Fibroblast of peridontal ligament (primary cell): ENCODE measurements around the gene ATP9B.
A peak's percentile ranks its signal among the peaks of the same experiment; 100 is the strongest.

ENCODE experiments used
- DNase-seq: peaks from one replicate; pipeline ENCODE4 v3.0.0-alpha.2; 2010; ENCODE audit errors: extremely low read depth

ATP9B gene

GRCh38 chr18:79396431-79397246 is 327.4 kb downstream of the ATP9B start:
- DNase-seq, result peak; percentile 16

GRCh38 chr18:79397247-79397829 is 328.1 kb downstream of the ATP9B start:
- no peak for DNase-seq

DNA sequence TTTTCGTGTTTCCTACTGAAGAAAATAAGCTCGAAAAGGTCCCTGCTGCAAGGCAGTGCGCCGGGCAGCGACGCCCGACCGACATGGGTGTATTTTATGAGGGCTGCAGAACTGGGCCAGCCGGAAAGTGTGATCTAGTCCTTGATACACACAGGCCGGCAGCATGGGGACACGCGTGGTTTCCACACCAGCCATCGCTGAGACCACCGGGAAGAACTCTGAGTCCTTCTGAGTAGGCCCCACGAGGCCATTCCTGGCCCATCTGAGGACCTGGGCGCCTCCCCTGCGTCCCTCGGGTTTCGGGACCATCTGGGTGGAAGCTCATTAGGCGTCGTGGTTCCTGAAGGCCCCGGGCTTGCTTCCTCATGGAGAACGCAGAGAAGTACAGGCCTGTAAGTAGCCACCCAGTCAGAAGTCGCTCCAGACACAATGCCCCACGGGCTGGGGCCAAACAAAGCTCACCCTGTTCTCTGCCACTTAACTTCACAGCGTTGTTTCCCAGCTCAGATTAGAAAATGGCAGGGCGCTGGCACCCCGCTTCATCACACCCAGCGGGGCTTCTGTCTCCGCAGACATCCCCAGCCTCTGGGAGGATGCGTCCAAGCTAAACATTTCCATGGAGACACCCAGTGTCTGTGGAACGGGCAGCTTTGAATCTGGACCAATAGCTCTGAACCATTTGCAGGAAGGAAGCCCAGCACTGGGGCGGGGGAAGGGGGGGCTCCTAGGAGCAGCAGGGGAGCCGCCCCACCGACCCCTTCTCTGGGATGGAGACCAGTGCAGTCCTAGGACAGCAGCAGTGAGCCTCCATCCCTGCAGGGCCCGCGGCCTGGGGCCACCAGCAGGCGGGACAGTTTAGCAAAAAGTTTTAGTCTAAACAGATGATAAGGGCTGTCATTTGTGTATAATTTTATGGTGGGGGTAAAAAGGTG is 328.9 kb downstream of the ATP9B start:
- DNase-seq, result no peak

DNA sequence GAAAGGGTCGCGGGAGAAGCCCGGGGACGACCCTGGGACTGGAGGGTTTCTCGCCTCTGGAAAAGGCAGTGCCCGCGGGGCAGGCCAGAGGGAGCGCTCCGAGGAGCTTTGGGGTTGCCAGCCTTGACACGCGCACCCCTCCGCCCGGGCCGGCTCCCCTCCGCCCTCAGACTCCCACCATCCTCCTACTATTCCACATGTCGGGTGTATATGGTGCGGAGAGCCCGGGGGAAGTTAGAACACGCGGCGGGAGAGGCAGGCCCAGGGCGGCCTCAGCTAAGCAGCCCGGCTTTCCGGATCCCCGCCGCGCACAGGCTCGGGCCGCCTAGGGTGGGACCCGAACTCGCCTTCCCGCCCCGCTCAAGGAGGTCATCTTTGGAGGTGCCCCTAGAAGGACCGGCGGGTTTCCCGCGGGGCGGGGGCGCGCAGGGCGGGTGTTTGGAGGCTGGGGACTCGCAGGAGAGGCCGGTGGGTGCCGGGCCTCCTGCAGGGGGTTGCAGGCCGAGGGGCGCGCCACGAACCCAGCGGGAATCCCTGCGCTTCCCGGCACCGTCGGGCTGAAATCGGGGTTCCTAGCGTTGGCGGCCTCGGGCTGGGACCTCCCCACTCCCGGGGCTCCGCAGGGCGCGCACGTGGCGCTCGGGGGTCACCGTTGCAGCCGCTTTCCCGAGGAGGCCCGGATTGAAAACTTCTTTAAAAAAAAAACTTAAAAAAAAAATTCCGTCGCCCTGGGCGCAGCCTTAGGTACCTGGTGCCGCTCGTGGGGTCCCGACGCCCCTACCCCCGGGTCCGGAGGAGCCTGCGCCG is 330.3 kb downstream of the ATP9B start:
- DNase-seq, result no peak

GRCh38 chr18:79400091-79400590 is 330.9 kb downstream of the ATP9B start:
- no peak for DNase-seq

DNA sequence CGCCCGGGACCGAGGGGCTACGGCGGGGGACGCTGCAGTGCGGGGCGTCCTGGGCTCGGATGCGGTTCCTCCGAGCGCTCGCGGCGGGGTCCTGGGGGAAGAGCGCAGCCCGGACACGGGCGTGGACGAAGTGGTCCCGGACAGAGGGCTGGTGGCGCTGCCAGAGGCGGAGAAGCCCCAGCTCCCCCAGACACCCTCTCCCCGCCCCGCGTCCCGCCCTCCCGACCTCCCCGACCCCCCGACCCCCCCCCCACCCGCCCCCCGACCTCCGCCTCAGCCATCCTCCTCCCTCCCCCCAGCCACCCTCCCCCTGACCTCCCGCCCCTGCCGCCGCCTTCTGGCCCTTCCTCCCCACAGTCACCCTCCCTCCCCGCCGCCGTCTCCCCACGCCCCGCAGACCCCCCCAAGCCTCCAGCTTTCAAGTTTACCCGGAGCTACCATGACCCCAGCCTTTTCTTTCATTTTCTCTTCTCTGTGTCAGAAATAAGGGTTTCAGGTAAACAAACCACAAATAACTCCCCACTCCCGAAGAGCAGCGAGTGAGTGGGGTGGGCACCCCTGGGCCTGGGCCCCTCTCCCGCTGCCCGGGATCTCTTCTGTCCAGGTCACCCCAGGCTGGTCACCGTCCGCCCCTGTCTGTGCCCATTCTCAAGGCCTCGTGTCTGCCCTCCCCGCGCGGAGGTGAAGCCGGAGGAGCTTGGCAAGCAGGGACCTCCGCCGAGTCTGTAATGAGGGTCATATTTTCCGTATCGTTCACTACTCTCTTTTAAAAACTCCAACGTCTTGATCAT is 331.6 kb downstream of the ATP9B start:
- no peak for DNase-seq

- no peak for DNase-seq
Observed at GRCh38 chr18:79401494-79402208, 332.5 kb downstream of the ATP9B start.

GRCh38 chr18:79402209-79402576 is 333.0 kb downstream of the ATP9B start:
- DNase-seq, result no peak

GRCh38 chr18:79402977-79403722 is 334.0 kb downstream of the ATP9B start:
- peak; percentile 29 for DNase-seq

DNA sequence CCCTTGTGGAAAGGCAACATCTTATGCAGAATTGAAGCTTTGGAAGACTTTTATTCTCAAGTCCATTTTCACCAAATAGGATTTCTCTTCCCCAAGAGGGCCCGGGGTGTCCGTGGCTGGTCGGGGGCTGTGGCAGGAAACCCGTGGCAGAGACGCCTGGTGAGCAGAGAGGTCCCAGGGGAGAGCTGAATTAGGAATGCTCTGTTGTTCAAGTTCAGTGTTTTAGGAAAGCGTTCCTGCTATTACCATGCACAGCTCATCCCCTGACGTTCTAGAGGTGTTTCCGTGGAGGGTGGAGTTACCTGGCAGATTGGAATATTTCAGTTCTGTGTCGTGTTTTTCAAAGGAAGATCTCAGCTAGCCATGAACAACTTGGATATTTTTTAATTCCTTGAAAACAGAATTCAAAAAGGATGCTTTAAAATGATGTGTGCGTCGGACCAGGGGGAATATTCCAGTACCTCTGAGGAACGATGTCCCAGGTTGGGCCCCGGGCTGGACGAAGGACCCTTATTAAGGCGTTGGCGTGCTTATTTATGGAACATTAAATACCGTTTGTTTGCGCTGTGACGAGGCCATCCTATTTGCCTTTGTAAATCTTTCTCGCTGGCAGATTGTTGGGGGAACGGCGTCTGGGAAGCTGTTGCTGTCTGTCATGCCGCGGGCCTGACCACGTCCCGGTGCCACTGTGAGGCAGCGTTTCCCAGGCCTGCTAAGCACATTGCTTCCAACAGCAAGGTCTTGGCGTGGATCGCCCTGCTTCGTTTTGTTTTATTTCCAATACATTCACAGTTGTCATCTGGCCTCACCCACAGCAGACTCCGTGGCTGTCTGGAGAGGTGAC is 334.8 kb downstream of the ATP9B start:
- DNase-seq, result no peak

GRCh38 chr18:79404567-79404910 is 335.3 kb downstream of the ATP9B start:
- no peak for DNase-seq

- no peak for DNase-seq
Observed at GRCh38 chr18:79405019-79405780, 336.0 kb downstream of the ATP9B start.

DNA sequence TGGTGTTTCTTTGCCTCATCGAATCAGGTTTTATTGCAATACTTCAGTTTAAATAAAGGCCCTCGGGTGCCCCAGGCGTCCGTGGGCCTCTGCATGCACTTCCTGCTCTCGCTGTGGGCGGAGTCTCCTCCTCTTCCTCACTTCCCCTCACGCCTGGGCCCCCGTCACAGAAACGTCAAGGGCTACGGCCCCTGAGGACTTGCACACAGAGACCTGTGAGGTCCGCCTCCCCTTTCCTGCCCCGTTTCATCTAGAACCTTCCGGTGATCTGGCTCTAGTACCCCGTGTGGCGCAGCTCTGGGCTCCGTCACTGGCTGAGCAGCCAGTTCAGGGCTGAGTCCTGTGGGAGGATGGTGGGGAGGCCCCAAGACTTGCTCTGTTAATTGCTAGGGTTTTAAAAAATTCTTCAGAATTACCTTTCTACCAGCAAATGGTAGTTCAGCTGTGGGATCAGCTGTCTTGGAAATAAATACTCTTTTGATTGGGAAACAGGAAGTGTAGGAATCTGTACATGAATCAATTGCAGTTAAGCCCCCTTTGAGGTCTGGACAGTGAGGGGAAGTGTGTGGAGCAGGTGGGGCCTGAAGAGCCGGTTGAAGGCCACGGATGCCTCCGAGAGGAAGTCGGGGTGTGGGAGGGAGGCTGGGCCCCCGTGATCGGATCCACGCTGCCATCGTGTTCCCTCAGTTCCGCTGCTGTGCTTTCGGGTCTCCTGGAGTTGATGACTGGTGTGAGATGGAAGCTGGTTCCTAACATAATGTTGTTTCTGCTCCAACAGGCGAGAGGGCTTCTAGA is 336.8 kb downstream of the ATP9B start:
- no peak for DNase-seq

- DNase-seq, result no peak
Observed at GRCh38 chr18:79406708-79407107, 337.5 kb downstream of the ATP9B start.

DNA sequence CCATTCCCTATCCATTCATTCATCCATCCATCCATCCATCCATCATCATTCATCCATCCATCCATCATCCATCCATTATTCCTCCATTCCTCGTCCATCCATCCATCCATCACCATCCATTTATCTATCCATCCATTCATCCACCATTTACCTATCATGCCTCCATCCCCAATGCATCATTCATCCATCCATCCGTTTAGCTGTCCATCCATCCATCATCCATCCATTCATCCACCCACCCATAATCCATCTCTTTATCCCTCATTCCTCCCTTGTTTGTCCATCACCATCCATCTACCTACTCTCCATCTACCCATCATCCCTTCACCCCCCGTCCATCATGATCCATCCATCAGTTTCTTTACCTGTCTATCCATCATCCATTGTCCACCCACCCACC is 340.1 kb downstream of the ATP9B start:
- DNase-seq, result no peak

GRCh38 chr18:79410171-79410641 is 341.0 kb downstream of the ATP9B start:
- DNase-seq, result no peak
